ENCODE results near the gene ANGPTL5. TPM values are rescaled to one million over a fixed set of nuclear protein-coding genes. Genes with fewer than 3 reads are reported as not detected.
A peak's percentile ranks its signal among the peaks of the same experiment; 100 is the strongest.

Gene ANGPTL5
- total RNA-seq, 4 donors from 2014 or later, result not detected

- Histone ChIP-seq H3K4me1 (no peaks in the 10 kb centered on the region), H3K9me3 (no peaks in the 10 kb centered on the region), H3K36me3 (no peaks in the 10 kb centered on the region), H3K4me3 (no peak overlapping the region), H3K27ac (no peak overlapping the region), H3K27me3 (no peaks in the 10 kb centered on the region)
- DNase-seq, result no peak
- TF ChIP-seq POLR2A (IDR thresholded peaks at IDR 0.05) (no peak), CTCF (IDR thresholded peaks at IDR 0.05) (no peak)
Observed at GRCh38 chr11:101885631-101886030, 30.7 kb downstream of the ANGPTL5 start.

- H3K27me3 ChIP-seq, result no peaks in the 10 kb centered on the region
- no peak overlapping the region for H3K4me3 ChIP-seq
- no peaks in the 10 kb centered on the region for H3K4me1 ChIP-seq
- no peak for DNase-seq
- no peaks in the 10 kb centered on the region for H3K9me3 ChIP-seq
- H3K36me3 ChIP-seq, result no peaks in the 10 kb centered on the region
- no peak overlapping the region for H3K27ac ChIP-seq
- TF ChIP-seq CTCF (IDR thresholded peaks at IDR 0.05), result no peak
- no peak for TF ChIP-seq POLR2A (IDR thresholded peaks at IDR 0.05)
Observed at GRCh38 chr11:101881586-101881985, 34.7 kb downstream of the ANGPTL5 start.

- H3K4me3 ChIP-seq, result no peak overlapping the region
- H3K36me3 ChIP-seq, result no peaks in the 10 kb centered on the region
- H3K27me3 ChIP-seq, result no peaks in the 10 kb centered on the region
- peak in 4 of 6 experiments; percentile 29 to 70 (median 58) for TF ChIP-seq CTCF (IDR thresholded peaks at IDR 0.05)
- TF ChIP-seq POLR2A (IDR thresholded peaks at IDR 0.05), result no peak
- no peak overlapping the region for H3K27ac ChIP-seq
- H3K4me1 ChIP-seq, result no peaks in the 10 kb centered on the region
- H3K9me3 ChIP-seq, result no peaks in the 10 kb centered on the region
- DNase-seq, result no peak
Observed at GRCh38 chr11:101880222-101880621, 36.1 kb downstream of the ANGPTL5 start.

GRCh38 chr11:101872171-101872882 lies 44.0 kb downstream of the ANGPTL5 start:
- Histone ChIP-seq H3K36me3 (no peaks in the 10 kb centered on the region), H3K9me3 (no peaks in the 10 kb centered on the region), H3K27ac (no peak overlapping the region), H3K27me3 (no peaks in the 10 kb centered on the region), H3K4me1 (peaks cover 0 to 8% (median 0%) of the 10 kb centered on the region in 4 donors), H3K4me3 (peak overlapping the region in 1 of 4 donors; percentile 7)
- DNase-seq, result no peak
- no peak for TF ChIP-seq POLR2A (IDR thresholded peaks at IDR 0.05)
- TF ChIP-seq CTCF (IDR thresholded peaks at IDR 0.05), result no peak

- no peaks in the 10 kb centered on the region for H3K27me3 ChIP-seq
- no peaks in the 10 kb centered on the region for H3K9me3 ChIP-seq
- peak in 1 of 3 donors; percentile 64 for DNase-seq
- peak overlapping the region in 2 of 4 donors; percentile 56 to 61 for H3K27ac ChIP-seq
- H3K36me3 ChIP-seq, result no peaks in the 10 kb centered on the region
- peaks cover 0 to 11% (median 0%) of the 10 kb centered on the region in 4 donors for H3K4me1 ChIP-seq
- no peak overlapping the region for H3K4me3 ChIP-seq
- TF ChIP-seq POLR2A (IDR thresholded peaks at IDR 0.05), result no peak
- TF ChIP-seq CTCF (IDR thresholded peaks at IDR 0.05), result peak in 3 of 6 experiments; percentile 31 to 38 (median 37)
Observed at GRCh38 chr11:101870510-101870909, 45.8 kb downstream of the ANGPTL5 start.

All from Peyer's patch (tissue), 4 donors.